Measurements from ENCODE around the gene ZNRF3. TPM values are rescaled to one million over a fixed set of nuclear protein-coding genes. Genes with fewer than 3 reads are reported as not detected.

The ZNRF3 gene
- polyA plus RNA-seq, 1 experiment = 1.1 TPM

GRCh38 chr22:28977481-28977971, 94.2 kb downstream of the ZNRF3 start:
- ChIA-PET CTCF (no interaction called here), POLR2A (no interaction called here)

DNA sequence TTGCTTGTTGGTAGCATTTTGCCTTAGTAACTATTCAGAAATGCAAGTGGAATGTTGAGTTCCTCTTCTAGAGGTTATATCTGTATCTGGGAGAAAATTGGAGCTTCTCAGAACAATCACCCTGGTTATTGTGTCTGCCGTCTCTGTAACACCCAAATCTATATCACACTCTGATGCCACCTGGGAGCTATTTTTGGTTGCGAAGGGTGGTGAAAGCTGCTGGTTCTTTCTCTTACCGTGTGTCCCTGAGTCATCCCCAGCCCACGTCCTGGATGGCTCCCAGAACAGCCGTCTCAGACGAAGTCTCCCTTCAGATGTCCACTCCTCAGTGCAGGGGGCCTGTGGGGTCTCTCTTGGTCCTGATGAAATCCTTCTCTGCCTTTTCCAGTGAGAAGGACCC, 94.8 kb downstream of the ZNRF3 start:
- ChIA-PET CTCF (no interaction called here), POLR2A (no interaction called here)
- H3K36me3 ChIP-seq (ENCODE audit: control insufficient read depth, insufficient read depth, low read length) = no peaks in the 10 kb centered on the region
- no peak for TF ChIP-seq CTCF (IDR thresholded peaks at IDR 0.05; ENCODE audit: insufficient read depth, low read depth, low read length)
- DNase-seq (ENCODE audit: low read depth) = no peak
- H3K4me3 ChIP-seq (ENCODE audit: low read depth, low read length) = no peak overlapping the region
- no peaks in the 10 kb centered on the region for H3K27me3 ChIP-seq (ENCODE audit: control insufficient read depth, insufficient read depth, low read length)

More at GRCh38 chr22:28977481-28977971, 94.2 kb downstream of the ZNRF3 start:
- no peak for TF ChIP-seq CTCF (IDR thresholded peaks at IDR 0.05; ENCODE audit: insufficient read depth, low read depth, low read length)
- no peak for DNase-seq (ENCODE audit: low read depth)
- H3K27me3 ChIP-seq (ENCODE audit: control insufficient read depth, insufficient read depth, low read length) = no peaks in the 10 kb centered on the region
- H3K36me3 ChIP-seq (ENCODE audit: control insufficient read depth, insufficient read depth, low read length) = no peaks in the 10 kb centered on the region
- 0 out of 2 replicates have a peak overlapping the region, but pooled peaks have one; percentile 3 for H3K4me3 ChIP-seq (ENCODE audit: low read depth, low read length)

DNA sequence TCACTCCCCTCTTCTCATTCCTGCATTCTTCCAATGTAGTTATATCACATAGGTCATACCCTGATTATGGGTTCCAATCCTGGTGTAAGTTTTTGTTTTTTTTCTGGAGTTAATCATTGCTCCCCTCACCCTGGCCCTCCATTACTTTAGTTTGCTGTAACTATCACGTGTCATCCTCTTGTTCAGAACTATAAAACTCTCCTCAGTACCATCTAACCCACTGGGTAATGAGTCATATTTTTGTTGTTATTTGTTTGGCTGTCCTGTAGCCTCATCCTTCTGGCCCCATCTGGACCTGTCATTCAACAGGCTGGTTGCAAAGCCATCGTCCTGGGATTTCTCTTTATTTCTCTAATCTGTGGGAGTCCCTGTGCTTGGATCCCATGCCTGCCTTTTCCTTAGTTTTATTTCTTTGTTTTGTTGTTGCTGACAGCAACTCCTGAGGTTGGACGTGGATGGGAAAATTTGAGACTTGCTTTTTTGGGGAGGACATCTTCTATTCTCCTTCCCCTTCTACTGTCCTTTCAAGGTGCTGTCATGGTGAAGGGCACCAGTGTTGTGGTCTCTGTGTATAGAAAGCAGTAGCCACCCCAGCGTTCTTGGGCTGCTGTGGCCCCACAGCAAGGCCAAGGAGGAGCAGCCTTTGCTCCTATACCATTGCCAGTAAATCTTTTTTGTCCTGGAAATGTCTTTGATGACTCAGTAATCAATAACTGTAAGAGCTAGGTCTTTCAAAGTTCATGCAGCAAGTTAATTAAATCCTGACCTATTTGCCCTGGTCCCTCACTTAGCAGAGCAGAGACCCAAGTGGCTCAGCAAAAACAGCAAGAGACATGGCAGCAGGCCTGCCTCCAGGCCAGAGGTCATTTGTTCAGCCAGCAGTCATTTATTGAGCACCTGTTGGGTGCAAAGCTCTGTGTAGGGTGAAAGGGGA, 95.8 kb downstream of the ZNRF3 start:
- Histone ChIP-seq H3K4me3 (ENCODE audit: low read depth, low read length) (no peak overlapping the region), H3K36me3 (ENCODE audit: control insufficient read depth, insufficient read depth, low read length) (no peaks in the 10 kb centered on the region), H3K27me3 (ENCODE audit: control insufficient read depth, insufficient read depth, low read length) (no peaks in the 10 kb centered on the region)
- no peak for DNase-seq (ENCODE audit: low read depth)
- CTCF ChIA-PET = no interaction called here
- POLR2A ChIA-PET = no interaction called here
- TF ChIP-seq CTCF (IDR thresholded peaks at IDR 0.05; ENCODE audit: insufficient read depth, low read depth, low read length) = no peak

GRCh38 chr22:28980326-28980725, 97.0 kb downstream of the ZNRF3 start:
- H3K4me3 ChIP-seq (ENCODE audit: low read depth, low read length) = no peak overlapping the region
- ChIA-PET POLR2A (no interaction called here), CTCF (no interaction called here)
- DNase-seq (ENCODE audit: low read depth) = no peak
- TF ChIP-seq CTCF (IDR thresholded peaks at IDR 0.05; ENCODE audit: insufficient read depth, low read depth, low read length) = no peak
- H3K27me3 ChIP-seq (ENCODE audit: control insufficient read depth, insufficient read depth, low read length) = no peaks in the 10 kb centered on the region
- no peaks in the 10 kb centered on the region for H3K36me3 ChIP-seq (ENCODE audit: control insufficient read depth, insufficient read depth, low read length)

GRCh38 chr22:28981818-28982499, 98.6 kb downstream of the ZNRF3 start:
- DNase-seq (ENCODE audit: low read depth) = no peak
- Histone ChIP-seq H3K4me3 (ENCODE audit: low read depth, low read length) (no peak overlapping the region), H3K36me3 (ENCODE audit: control insufficient read depth, insufficient read depth, low read length) (no peaks in the 10 kb centered on the region), H3K27me3 (ENCODE audit: control insufficient read depth, insufficient read depth, low read length) (no peaks in the 10 kb centered on the region)
- TF ChIP-seq CTCF (IDR thresholded peaks at IDR 0.05; ENCODE audit: insufficient read depth, low read depth, low read length) = no peak
- CTCF ChIA-PET = interaction anchor here (0.6 kb wide), 1 partner anchor 124 kb away, joined by 5 read pairs; no protein-coding TSS in a partner anchor
- POLR2A ChIA-PET = no interaction called here

Data from BJ (cell line).